NCI-H187 (cell line): ENCODE measurements around the gene GRN.

Source experiments
- DNase-seq, 2 experiments: peaks; one replicate each; lab custom pipeline; 2025; lab: John Stamatoyannopoulos, UW

The GRN gene

GRCh38 chr17:44344939-44345453 lies at the start of gene GRN:
TSS of gene GRN (plus strand) at chr17:44345302. CDS start at chr17:44349165, 3,863 bp downstream.
- DNase-seq, result peak; percentile 94 to 96

GRCh38 chr17:44297975-44298374 lies 47.1 kb upstream of the GRN start:
- DNase-seq, result no peak

- peak; percentile 17 to 62 for DNase-seq
Observed at GRCh38 chr17:44304651-44305050, 40.5 kb upstream of the GRN start.

- DNase-seq, result peak; percentile 38 to 67
Observed at GRCh38 chr17:44307387-44308186, 37.5 kb upstream of the GRN start.

DNA sequence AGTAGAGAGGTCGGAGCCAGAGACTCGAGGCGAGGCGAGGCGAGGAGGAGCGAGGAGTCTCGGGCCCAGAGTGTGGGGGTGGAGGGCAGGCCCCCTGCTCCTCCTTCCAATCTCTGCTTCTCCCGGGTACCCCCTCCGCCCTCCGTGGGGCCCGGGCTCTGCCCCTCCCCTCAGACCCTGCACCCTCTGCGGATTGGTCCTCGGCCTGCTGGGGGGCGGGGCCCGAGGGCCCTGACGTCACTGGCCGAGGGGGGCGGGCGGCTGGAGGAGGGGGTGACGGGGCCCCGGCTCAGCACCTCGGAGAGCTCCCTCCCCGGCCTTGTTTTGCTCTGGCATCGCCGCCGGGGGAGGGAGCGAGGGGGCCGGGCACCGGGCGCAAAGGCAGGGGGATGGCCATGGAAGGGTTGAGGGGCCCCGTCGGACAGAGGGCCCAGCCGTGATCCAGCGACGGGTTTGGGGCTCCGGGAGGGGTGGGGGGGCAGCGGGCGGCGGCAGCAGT lies 36.7 kb upstream of the GRN start, which contains the start of gene RUNDC3A:
Gene RUNDC3A (plus strand): TSS at position 282 of the 499 bp plus-strand sequence. CDS start 232 bp downstream, outside the sequence.
- peak; percentile 68 to 80 for DNase-seq

DNA sequence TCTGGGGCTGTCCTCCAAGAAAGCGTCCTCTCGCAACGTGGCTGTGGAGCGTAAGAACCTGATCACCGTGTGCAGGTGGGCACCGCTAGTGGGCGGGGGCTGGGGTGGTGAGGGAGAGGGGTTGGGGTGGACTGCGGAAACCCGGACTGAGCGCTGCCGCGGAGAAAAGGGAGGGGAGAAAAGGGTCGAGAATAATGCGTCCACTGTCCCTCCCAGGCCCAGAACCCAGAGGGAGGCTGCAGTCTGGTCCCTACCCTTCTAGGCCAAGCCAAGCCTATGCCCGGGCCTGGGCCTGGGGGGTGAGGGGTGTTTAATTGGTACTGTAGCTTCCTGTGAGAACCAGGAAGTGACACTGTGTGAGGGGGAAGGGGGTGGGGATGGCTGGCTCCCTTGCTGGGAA lies 36.2 kb upstream of the GRN start:
- DNase-seq, result no peak

- DNase-seq, result no peak
Observed at GRCh38 chr17:44309472-44309871, 35.6 kb upstream of the GRN start.

GRCh38 chr17:44310188-44310587 lies 34.9 kb upstream of the GRN start:
- DNase-seq, result no peak

DNA sequence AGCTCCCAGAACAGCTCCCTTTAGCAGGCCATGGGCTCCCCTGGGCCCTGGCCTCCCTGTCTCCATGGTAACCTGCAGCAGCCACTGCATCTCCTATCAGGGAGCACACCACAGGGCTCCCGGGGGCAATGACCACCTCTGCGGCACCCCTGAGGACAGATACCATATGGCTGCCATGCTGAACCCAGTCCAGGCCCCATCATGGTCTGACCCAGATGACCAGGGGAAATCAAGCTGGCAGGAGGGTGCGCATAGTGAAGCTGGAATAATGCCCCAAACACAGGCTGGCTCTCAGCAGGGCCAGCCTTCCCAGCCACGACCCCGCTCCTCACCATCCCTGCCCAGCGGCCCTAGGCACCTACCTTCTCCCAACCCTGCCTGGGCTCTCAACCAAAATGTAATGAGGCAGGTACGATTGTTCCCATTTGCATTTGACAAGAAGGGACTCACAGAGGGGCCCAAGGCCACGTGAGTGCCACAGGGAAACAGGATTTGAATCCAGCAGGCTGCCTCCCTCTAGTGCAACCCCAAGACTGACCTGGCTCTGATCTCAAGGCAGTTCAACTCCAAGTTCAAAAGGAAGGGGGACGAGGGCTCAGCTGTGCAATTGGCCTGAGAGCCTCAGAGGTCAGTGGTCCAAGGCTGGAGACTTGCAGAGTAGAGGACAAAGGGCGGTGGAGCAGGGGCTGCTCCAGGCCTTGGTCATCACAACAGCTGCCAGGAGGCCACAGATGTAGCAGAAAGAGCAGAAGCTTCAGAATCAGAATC lies 34.3 kb upstream of the GRN start:
- DNase-seq, result no peak

- DNase-seq, result no peak
Observed at GRCh38 chr17:44311562-44312181, 33.4 kb upstream of the GRN start.

- DNase-seq, result no peak
Observed at GRCh38 chr17:44312396-44313104, 32.6 kb upstream of the GRN start.

DNA sequence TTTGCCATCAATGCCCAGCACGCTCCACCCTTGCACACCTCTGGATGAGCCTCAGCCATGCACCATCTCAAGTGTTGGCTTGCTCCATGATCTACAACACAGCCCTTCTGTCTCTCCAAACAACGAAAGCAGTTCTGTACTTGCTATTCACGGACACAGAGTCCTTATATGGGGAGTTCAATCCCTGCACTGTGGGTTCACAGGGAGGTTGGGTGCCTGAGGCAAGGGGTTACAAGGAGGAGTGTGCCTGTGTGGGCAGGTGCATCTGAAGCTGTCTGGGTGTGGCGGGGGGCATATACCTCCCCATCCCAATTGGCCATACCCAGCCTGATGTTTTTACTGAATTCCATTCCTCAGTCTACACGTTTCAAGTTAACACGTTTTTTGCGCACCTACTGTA lies 31.1 kb upstream of the GRN start:
- no peak for DNase-seq

GRCh38 chr17:44314524-44314868 lies 30.6 kb upstream of the GRN start:
- DNase-seq, result no peak

- peak in 1 of 2 experiments; percentile 72 for DNase-seq
Observed at GRCh38 chr17:44314869-44315661, 30.0 kb upstream of the GRN start.

DNA sequence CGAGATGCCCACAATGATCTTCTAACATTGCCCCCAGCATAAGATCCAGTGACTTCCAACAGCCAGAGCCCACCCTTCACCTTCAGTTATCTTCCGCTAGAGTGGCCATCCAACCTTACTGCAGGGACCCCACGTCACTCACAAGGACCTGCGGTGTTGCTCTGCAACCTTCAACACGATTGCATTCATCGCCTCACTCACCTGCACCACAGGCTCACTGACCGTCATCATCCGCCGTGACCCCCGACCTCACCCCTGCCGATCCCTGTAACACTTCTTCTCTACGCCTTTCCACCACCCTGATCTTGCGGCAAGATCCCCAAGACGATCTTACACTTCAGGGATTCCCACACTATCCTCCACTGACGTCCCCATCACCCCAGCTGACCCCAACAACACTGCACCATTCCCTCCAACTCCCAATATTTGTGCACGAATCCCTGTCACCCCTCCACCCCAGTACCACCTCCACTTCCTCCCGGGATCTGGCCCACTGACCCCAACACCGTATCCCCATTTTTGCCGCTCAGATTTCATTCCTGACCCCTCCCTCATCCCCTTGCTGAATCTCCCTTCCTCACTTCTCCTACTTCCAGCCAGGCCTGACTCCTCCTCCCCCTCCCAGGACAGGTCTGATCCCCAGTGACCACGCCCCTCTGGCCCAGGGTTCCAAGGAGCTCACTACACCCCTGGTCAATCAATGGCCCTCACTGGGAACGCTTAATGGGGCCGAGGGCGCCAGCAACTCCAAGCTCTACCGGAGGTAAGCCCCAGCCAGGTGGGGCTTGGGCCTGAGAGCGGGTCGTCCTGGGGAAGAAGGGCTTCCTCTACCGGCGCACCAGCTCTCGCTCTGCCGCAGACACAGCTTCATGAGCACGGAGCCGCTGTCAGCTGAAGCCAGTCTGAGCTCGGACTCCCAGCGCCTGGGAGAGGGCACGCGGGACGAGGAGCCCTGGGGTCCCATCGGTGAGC lies 29.1 kb upstream of the GRN start:
- DNase-seq, result no peak

DNA sequence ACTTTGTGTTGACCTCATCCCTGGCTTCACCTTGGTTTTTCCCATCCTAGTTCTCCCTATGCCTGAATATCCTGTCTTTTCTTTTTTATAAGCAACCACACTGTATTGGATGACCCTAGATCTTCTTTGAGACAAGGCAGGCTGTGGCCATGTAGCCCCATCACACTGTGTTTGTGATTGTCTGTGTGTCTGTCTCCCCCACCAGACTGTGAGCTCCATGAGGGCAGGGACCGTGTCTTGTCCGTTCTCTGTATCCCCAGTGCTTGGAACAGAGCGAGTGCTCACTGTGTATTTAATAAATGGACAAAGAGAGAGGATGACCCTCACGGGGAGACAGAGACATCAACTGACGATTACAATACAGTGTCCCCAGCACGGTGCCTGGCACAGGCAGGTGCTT lies 27.6 kb upstream of the GRN start:
- DNase-seq, result no peak

DNA sequence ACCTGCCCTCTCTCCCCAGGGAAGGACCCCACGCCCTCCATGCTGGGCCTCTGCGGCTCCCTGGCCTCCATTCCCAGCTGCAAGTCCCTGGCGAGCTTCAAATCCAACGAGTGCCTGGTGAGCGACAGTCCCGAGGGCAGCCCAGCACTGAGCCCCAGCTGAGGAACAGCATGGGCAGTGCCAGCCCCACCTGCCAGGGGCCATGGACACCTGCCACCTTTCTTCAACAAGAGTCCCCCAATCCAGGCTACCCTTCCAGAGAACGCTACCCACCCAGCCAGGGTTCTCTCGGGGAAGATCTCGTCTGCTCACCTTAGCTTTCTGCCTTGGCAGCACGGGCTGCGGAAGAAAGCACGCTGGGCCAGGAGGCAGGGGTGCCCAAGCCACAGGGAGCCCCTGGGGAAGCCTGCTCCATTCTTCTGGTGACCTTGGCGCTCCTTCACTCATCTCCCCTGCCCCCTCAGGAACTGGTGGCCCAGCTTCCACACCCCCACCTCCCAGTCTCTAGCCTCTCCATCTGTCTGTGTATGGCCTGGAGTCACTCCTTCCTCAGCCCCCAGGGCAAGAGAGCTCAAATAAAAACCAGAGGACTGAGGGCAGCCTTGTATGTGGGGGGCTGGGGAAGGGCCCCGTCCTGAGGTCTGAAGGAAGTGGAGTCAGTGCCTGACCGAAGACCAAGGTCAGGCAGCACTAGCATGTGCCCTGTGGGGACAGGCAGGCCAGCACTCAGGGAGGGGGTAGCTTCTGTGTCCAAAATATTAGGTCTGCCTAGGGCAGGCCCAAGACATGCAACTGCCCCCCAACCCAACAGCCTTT lies 26.8 kb upstream of the GRN start:
- no peak for DNase-seq

GRCh38 chr17:44320066-44320465 lies 25.0 kb upstream of the GRN start:
- DNase-seq, result no peak
